HG02588 (cell line): ENCODE results near the gene SELENON.

Experiments used
- ATAC-seq: cut with Tn5 transposase; IDR thresholded peaks from one replicate; pipeline ENCODE4 v1.9.1; 2021; ENCODE audit warnings: mild to moderate bottlenecking, moderate library complexity; ENCODE audit not compliant: unreplicated experiment

SELENON gene

GRCh38 chr1:25861316-25862286 lies 61.6 kb downstream of the SELENON start:
- ATAC-seq, result no peak

GRCh38 chr1:25862785-25863485 lies 62.9 kb downstream of the SELENON start:
- ATAC-seq, result no peak

DNA sequence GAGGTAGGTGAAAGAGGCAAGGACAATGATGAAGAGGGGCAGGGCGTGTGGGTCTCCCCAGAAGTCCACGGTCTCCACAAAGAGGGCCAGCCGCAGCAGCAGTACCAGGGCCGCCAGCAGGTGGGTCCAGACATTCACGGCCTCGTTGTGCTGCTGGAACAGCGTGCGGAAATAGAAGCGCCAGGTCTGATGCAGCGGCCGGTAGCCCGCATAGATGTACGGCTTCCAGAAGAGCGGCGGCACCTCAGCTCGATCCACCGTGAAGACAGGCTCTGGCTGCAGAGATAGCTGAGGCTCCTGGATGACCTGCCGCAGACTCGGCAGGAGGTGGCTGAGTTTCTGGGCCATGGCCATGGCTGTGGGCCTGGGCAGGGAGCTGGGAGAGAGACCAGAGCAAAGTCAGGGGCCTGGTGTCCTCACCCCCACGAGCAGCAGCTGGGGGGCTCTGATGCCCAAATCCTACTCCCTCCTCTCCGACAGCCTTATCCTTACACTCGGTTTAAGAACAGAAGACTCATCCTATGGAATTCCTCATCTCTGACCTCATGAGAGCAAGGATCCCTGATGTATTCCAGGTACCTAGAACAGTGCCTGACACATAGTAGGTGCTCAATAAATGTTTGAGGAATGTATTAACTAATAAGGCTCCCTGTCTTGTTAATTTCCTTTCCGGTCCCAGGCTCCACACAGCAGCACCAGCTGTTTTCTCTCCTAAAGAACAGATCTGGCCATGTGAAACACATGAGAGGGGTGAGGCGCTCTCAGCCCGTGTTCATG lies 63.7 kb downstream of the SELENON start:
- no peak for ATAC-seq

DNA sequence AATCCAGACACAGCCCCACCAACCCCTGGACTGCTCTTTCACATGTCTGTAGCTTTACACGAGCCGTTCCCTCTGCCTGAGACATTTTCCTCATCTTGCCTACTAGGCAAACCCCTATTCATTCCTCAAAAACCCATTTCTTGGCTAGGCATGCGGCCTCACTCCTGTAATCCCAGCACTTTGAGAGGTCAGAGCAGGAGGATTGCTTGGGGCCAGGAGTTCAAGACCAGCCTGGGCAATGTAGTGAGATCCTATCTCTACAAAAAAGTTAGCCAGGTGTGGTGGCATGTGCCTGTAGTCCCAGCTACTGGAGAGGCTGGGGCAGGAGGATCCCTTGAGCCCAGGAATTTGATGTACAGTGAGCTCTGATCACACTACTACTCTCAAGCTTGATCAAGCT lies 64.4 kb downstream of the SELENON start:
- no peak for ATAC-seq

DNA sequence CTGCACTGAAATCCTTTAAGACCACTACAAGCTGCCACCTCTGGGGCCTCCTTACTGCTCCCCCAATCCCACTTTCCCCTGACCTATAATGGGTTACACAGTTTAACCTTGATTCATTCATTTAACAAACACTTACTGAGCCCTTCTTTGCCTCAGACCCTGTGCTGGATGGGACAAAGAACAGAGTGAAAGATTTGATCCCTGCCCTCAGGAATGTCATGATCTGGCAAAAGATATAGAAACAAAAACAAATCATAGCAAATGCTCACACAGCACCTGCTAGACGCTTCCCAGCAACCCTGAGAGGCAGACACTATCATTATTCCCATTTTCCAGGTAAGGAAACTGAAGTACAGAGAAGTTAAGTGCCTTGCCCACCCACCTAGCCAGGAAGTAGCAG lies 66.3 kb downstream of the SELENON start:
- ATAC-seq, result no peak

DNA sequence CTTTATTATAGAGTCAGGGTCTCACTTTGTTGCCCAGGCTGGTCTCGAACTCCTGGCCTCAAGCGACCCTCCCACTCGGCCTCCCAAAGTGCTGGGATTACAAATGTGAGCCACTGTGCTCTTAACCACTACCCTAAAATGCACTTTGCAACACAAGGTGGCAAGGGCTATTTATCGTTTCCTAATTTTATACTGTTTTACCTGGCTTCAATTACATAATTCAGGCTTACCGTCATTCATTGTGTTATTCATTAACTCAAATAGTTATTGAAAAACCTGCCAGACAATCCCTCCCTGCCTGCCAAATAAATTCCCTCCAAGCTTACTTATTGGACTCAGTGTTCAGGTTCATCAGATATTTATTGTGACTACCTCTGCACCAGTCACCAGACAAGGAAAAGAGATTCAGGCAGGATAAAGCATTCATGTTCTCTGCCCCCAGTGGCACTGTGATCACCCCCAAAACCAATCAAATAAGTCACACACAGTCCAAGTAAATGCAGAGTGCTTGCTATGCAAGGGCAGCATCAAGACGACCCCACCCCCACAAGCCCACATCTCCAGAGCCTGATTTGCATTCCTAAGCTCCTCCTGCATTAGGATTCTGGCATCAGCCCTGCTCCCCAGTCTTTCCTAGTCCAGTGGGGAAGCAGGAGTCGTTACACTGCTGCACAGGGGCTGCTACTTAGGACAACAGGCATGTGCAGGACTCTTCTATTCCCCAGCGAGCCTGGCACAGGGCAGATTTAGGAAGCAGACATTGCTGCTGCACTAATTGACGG lies 67.4 kb downstream of the SELENON start:
- ATAC-seq, result no peak
